Activated CD4-positive, alpha-beta T cell treated with anti-CD3 and anti-CD28 coated beads for 1 hour (primary cell): ENCODE data around the gene TAF3.

Experiments used
- DNase-seq: peaks from one replicate; pipeline ENCODE4 v3.0.0-alpha.2; 2020

The TAF3 gene

GRCh38 chr10:7937315-7937945, 119.1 kb downstream of the TAF3 start:
- no peak for DNase-seq

- no peak for DNase-seq
These were observed 123.3 kb downstream of the TAF3 start for GRCh38 chr10:7941576-7941975.

- DNase-seq = no peak
These were observed 124.0 kb downstream of the TAF3 start for GRCh38 chr10:7942316-7942715.

- DNase-seq = no peak
These were observed 124.6 kb downstream of the TAF3 start for GRCh38 chr10:7942859-7943258.

- no peak for DNase-seq
These were observed 125.8 kb downstream of the TAF3 start for GRCh38 chr10:7944215-7944480.

GRCh38 chr10:7944537-7944936, 126.2 kb downstream of the TAF3 start:
- DNase-seq = no peak

GRCh38 chr10:7945034-7945433, 126.7 kb downstream of the TAF3 start:
- DNase-seq = no peak

- no peak for DNase-seq
These were observed 127.3 kb downstream of the TAF3 start for GRCh38 chr10:7945469-7946187.

GRCh38 chr10:7948371-7949000, 130.2 kb downstream of the TAF3 start:
- DNase-seq = no peak

GRCh38 chr10:7950981-7951847, 132.9 kb downstream of the TAF3 start:
- no peak for DNase-seq

GRCh38 chr10:7952266-7952665, 134.0 kb downstream of the TAF3 start:
- no peak for DNase-seq

- DNase-seq = no peak
These were observed 135.1 kb downstream of the TAF3 start for GRCh38 chr10:7953447-7953846.

GRCh38 chr10:7955446-7955845, 137.1 kb downstream of the TAF3 start:
- no peak for DNase-seq

GRCh38 chr10:7956508-7956907, 138.2 kb downstream of the TAF3 start:
- DNase-seq = no peak

GRCh38 chr10:7957591-7957990, 139.3 kb downstream of the TAF3 start:
- no peak for DNase-seq

GRCh38 chr10:7958442-7958841, 140.1 kb downstream of the TAF3 start:
- no peak for DNase-seq

GRCh38 chr10:7960108-7960507, 141.8 kb downstream of the TAF3 start:
- DNase-seq = no peak

GRCh38 chr10:7962592-7962991, 144.3 kb downstream of the TAF3 start:
- no peak for DNase-seq

- DNase-seq = no peak
These were observed 147.2 kb downstream of the TAF3 start for GRCh38 chr10:7965457-7965856.

- no peak for DNase-seq
These were observed 148.7 kb downstream of the TAF3 start for GRCh38 chr10:7967035-7967434.

- no peak for DNase-seq
These were observed 150.3 kb downstream of the TAF3 start for GRCh38 chr10:7968510-7969112.

GRCh38 chr10:7969623-7970022, 151.3 kb downstream of the TAF3 start:
- no peak for DNase-seq

- DNase-seq = no peak
These were observed 153.6 kb downstream of the TAF3 start for GRCh38 chr10:7971949-7972348.
